K562 (cell line): ENCODE measurements around the gene ZNF559. TPM values are rescaled to one million over a fixed set of nuclear protein-coding genes. Genes with fewer than 3 reads are reported as not detected.

Source experiments
- ARID2 ChIP-seq: fragments of 450-650 bp; IDR thresholded peaks from 2 replicates; pipeline ENCODE4 v1.6.1; 2017; ENCODE audit warnings: antibody characterized with exemption, mild to moderate bottlenecking
- ATF6 ChIP-seq: sonication (generic); formaldehyde crosslinking; IDR thresholded peaks from 2 replicates; pipeline ENCODE4 v1.4.0; 2020; ENCODE audit warnings: mild to moderate bottlenecking, missing genetic modification reagents
- CTCFL ChIP-seq: IDR thresholded peaks from 2 replicates; pipeline ENCODE4 v1.6.1; 2011; ENCODE audit warnings: borderline replicate concordance, low read depth, mild to moderate bottlenecking, moderate library complexity, low read length; ENCODE audit not compliant: insufficient read depth, poor library complexity, severe bottlenecking
- POLR3A ChIP-seq: IDR thresholded peaks from 2 replicates; pipeline ENCODE4 v1.6.1; 2011; ENCODE audit warnings: borderline replicate concordance, mild to moderate bottlenecking, moderate library complexity; ENCODE audit not compliant: insufficient read length, insufficient read depth; ENCODE audit errors: extremely low read depth
- SAFB2 ChIP-seq: fragments of 200-400 bp; formaldehyde crosslinking; IDR thresholded peaks from 2 replicates; pipeline ENCODE4 v1.6.1; 2018; ENCODE audit warnings: borderline replicate concordance, low read length, low read depth, moderate library complexity; ENCODE audit not compliant: severe bottlenecking
- TOE1 ChIP-seq, 2 experiments: fragments of 450-650 bp in 1 of 2; sonication (generic) in 1 of 2; formaldehyde crosslinking in 1 of 2; IDR thresholded peaks; 2 replicates each; pipeline versions ENCODE4 v1.7.1 to v1.8.0; 2016 to 2022; ENCODE audit warnings: borderline replicate concordance in 2 of 2, mild to moderate bottlenecking in 2 of 2, antibody characterized with exemption in 1 of 2, inconsistent platforms in 1 of 2, low read depth in 1 of 2, missing genetic modification reagents in 1 of 2, moderate library complexity in 1 of 2
- ZBTB17 ChIP-seq: fragments of 450-650 bp; formaldehyde crosslinking; IDR thresholded peaks from 2 replicates; pipeline ENCODE4 v1.4.0; 2020; ENCODE audit warnings: mild to moderate bottlenecking
- polyA plus RNA-seq, 8 experiments: library from polyadenylated mRNA; depleted of rRNA in 4 of 8; stranded (reverse) in 5 of 8; unstranded in 3 of 8; fragments of >200 nt; fragmentation: Nextera tagmentation in 2 of 8; fragmentation: Illumina TruSeq in 1 of 8; extraction: Ambion mirVana in 2 of 8; extraction: Trizol in 1 of 8; gene quantifications; 2 replicates each; pipeline versions ENCODE4 v1.2.1 to v1.2.3, GENCODE V29; 2011 to 2014; ENCODE audit warnings: inconsistent platforms in 1 of 8, missing spikeins in 1 of 8
- total RNA-seq, 7 experiments: library from RNA; depleted of rRNA in 6 of 7; stranded (reverse); fragments of >200 nt in 6 of 7; fragmentation: Illumina TruSeq in 2 of 7; extraction: Trizol in 2 of 7; gene quantifications; 2 replicates each; pipeline versions ENCODE4 v1.2.1 to v1.2.3, GENCODE V29; 2011 to 2021; ENCODE audit warnings: low replicate concordance in 1 of 7
- TF ChIP-seq, protein P1 (sequence below), 2 experiments: fragments of 450-650 bp; IDR thresholded peaks; 2 replicates each; pipeline ENCODE4 v1.6.1; 2018; ENCODE audit warnings: mild to moderate bottlenecking in 2 of 2, low read depth in 1 of 2; ENCODE audit not compliant: partially characterized antibody in 2 of 2

The ZNF559 gene
- total and polyA plus RNA-seq, 9 of the 15 experiments (the other 6 are each of a cell fraction or from before 2014, with no cell fraction given) = 4.0 to 21.5 (median 11.5) TPM

- TF ChIP-seq TOE1 (IDR thresholded peaks at IDR 0.05; ENCODE audit: borderline replicate concordance) = no peak
- no peak for TF ChIP-seq TOE1 (CRISPR knock-in tag; IDR thresholded peaks at IDR 0.05; ENCODE audit: borderline replicate concordance, low read depth)
- no peak for TF ChIP-seq ARID2
- TF ChIP-seq, protein P1, sequence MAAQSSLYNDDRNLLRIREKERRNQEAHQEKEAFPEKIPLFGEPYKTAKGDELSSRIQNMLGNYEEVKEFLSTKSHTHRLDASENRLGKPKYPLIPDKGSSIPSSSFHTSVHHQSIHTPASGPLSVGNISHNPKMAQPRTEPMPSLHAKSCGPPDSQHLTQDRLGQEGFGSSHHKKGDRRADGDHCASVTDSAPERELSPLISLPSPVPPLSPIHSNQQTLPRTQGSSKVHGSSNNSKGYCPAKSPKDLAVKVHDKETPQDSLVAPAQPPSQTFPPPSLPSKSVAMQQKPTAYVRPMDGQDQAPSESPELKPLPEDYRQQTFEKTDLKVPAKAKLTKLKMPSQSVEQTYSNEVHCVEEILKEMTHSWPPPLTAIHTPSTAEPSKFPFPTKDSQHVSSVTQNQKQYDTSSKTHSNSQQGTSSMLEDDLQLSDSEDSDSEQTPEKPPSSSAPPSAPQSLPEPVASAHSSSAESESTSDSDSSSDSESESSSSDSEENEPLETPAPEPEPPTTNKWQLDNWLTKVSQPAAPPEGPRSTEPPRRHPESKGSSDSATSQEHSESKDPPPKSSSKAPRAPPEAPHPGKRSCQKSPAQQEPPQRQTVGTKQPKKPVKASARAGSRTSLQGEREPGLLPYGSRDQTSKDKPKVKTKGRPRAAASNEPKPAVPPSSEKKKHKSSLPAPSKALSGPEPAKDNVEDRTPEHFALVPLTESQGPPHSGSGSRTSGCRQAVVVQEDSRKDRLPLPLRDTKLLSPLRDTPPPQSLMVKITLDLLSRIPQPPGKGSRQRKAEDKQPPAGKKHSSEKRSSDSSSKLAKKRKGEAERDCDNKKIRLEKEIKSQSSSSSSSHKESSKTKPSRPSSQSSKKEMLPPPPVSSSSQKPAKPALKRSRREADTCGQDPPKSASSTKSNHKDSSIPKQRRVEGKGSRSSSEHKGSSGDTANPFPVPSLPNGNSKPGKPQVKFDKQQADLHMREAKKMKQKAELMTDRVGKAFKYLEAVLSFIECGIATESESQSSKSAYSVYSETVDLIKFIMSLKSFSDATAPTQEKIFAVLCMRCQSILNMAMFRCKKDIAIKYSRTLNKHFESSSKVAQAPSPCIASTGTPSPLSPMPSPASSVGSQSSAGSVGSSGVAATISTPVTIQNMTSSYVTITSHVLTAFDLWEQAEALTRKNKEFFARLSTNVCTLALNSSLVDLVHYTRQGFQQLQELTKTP (IDR thresholded peaks at IDR 0.05; ENCODE audit: low read depth in 1 of 2, partially characterized antibody in 2 of 2) = no peak
- no peak for TF ChIP-seq ZBTB17 (CRISPR knock-in tag)
- TF ChIP-seq ATF6 (CRISPR knock-in tag) = no peak
- no peak for TF ChIP-seq SAFB2
- TF ChIP-seq CTCFL = no peak
- TF ChIP-seq POLR3A = no peak
Measured at GRCh38 chr19:9309139-9309973, 14.6 kb upstream of the ZNF559 start, which contains the start of gene ZNF699 (continued).
